ENCODE results near the gene STOX1.
"Not testable (repeated sequence)": the region's sequence is repeated elsewhere in the genome, so short reads cannot be mapped to it uniquely, and the experiment has no call there.

STOX1 gene

GRCh38 chr10:68826764-68827591 is at the start of gene STOX1:
Gene STOX1 (plus strand): TSS chr10:68827531. CDS start chr10:68827624, 93 bp downstream.
- peak; percentile 47 to 89 (median 88) for DNase-seq

DNA sequence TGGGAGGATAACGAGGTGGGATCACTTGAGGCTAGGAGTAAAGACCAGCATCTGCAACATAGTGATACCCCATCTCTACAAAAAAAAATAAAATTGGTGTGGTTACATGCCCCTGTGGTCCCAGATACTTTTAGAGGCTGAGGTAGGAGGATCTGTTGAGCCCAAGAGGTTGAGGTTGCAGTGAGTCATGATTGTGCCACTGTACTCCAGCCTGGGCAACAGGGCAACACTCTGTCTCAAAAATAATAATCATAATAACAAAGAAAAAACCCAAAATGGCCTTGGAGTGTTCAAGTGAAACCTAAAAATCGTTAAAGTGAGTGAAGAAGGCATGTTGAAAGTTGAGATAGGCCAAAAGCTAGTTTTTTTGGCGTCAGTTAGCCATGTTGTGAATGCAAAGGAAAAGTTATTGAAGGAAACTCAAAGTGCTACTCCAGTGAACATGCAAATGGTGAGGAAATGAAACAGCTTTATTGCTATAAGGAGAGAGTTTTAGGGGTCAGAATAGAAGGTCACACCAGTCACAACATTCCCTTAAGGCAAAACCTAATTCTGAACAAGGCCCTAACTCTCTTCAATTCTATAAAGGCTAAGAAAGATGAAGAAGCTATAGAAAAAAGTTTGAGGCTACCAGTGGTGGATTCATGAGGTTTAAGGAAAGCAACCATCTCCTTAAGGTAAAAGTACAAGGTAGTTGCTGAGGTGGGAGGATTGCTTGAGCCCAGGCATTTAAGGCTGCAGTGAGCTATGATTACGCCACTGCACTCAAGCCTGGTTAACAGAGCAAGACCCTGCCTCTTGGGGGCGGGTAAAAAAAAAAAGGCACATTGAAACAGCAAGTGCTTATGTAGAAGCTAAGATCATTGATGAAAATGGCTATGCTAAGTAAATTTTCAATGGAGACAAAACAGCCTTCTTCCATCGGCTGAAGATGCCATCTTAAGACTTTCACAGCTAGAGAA is 45.4 kb upstream of the STOX1 start:
- DNase-seq = no peak

DNA sequence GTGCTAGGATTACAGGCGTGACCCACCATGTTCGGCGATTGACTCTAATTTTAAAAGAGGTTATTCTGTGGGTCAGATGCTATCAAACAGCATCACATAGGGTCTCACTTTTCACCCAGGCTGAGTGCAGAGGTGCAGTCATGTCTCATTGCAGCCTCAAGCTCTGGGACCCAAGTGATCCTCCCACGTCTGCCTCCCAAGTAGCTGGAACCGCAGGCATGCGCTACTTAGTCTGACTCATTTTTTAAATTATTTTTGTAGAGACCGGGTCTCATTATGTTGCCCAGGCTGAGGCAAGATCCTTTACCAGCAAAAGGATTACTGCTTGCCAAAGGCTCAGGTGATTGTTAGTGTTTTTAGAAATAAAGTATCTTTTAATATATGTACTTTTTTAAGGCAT is 42.9 kb upstream of the STOX1 start:
- DNase-seq = no peak

- no peak for DNase-seq
Measured at GRCh38 chr10:68787813-68788212, 39.5 kb upstream of the STOX1 start.

- DNase-seq = no peak
Measured at GRCh38 chr10:68790476-68790875, 36.9 kb upstream of the STOX1 start.

DNA sequence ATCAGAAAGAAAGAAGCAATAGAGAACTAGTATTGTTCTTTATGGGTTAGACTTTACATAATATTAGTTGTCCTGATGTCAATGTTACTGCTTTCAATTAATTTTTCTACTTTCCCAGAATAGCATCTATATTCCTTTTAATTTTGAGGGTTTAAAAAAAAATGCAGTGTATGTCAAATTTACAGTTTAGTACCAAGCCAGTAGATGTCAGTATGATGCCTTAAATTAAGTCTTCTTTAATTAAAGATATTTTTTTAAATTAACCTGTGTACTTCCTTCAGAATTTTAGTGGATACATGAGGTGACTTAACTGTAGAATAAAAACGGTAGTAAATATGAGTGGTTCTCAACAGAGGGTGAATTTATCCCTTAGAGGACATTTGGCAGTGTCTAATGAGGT is 35.2 kb upstream of the STOX1 start:
- no peak for DNase-seq

DNA sequence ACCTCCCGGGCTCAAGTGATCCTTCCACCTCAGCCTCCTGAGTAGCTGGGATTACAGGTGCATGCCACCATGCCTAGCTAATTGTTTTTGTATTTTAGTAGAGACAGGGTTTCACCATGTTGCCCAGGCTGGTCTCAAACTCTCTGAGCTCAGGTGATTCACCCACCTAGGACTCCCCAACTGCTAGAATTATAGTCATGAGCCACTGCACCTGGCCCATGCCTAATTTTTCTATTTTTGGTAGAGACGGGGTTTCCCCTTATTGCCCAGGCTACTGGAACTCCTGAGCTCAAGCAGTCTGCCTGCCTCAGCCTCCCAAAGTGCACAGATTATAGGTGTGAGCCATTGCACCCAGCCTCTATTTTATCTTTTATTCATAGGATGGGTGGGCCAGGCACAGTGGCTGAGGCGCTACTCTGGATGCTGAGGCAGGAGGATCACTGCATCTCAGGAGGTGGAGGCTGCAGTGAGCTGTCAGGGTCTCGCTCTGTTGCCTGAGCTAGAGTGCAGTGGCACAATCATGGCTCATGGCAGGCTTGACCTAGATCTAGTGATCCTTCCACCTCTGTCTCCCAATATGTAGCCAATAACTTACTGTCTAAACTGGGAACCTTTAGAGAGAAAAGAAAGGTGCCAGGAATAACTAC is 31.3 kb upstream of the STOX1 start:
- no peak for DNase-seq

DNA sequence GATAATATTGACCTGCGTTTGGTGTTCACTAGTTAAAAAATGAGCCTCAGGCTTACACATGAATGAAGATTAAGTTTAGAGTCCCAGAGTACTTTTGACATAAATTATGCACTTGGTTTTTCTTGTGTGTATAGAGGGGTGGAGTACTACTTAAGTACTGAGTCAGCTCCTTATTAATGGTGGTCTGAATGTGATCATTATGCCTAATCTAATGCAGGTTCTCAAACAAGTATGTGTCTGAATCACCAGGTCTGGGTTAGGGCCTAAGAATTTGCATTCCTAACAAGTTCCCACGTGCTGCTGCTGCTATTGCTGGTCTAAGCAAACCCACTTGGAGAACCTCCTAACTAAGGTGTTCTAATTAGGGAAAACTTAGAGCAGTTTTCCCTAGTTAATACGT is 30.7 kb upstream of the STOX1 start:
- DNase-seq = no peak

DNA sequence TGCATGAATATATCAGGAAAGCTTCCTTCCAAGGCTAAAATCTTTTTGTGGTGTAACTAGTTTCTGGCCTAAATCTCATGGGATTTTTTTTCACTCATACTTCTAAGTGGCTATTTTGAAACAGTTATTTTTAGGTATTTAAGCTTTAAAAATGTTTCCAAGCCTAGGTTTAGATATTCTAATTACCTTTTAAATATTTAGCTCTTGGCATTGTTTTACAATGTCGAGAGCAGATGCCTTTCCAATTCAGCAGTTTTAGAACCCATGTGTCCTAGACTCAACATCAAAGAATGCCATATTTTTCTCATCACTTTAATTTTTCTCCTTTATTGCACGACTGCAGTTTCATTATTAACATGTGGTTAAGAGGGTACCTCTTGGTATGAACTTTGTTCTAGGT is 27.1 kb upstream of the STOX1 start:
- DNase-seq = no peak

GRCh38 chr10:68804692-68805091 is 22.6 kb upstream of the STOX1 start:
- DNase-seq = no peak

DNA sequence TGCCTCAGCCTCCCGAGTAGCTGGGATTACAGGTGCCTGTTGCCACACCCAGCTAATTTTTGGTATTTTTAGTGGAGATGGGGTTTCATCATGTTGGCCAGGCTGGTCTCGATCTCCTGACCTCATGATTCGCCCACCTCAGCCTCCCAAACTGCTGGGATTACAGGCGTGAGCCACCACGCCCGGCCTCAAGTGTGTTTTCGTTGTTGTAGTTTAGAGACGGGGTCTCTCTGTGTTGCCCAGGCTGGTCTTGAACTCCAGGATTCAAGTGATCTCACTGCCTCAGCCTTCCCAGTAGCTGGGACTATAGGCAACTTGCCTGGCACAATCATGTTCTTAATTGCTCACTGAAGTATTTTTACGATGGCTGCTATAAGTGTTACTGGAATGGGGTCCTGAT is 16.5 kb upstream of the STOX1 start:
- DNase-seq = not testable (repeated sequence)

GRCh38 chr10:68811314-68812009 is 15.9 kb upstream of the STOX1 start:
- no peak for DNase-seq

DNA sequence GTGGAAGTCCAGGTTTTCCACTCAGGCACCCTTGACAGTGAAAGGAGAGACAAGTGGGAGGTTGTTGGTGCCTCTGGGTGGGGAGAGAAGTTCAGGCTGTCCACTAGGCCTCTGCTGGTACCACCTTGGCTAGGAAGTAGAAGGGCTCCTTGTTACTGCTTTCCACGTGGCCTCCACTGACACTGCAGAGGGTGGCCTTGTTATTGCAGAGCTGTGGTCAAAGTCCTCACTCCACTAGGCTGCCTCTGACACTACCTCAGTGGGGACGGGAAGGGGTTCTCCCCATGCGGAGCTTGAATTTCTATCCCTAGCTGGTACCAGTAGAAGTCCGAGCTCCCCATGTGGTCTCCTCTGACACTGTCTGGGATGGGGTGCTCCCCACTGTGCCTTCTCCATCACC is 14.9 kb upstream of the STOX1 start:
- DNase-seq = no peak

- DNase-seq = no peak
Measured at GRCh38 chr10:68813559-68813958, 13.8 kb upstream of the STOX1 start.

DNA sequence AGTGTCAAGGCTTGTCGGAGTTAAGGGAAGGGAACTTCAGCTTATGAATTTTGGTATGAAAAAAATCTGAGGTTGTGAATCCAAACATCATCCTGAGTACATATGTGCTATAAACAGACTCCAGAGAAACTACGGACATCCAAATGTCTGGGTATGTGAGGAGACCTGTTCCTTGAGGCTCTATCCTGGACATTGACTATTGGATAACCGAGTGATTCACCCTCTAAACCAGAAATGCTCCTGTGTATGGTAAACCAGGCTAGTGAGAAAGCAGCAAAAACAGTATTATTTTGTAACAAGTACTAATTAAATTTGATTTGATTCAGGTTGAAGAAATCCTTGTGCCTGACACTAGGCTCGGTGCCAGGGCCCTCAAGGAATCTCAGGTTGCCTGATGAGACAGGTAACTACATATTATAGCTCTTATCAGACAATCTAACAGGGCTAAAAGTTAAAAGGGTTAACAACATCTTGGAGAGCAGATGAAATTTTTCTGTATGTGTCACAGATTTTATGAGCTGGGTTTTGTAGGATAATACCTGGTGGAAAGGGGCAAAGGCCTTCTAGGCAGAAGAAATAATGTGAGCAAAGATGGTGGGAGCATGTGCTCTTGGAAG is 10.4 kb upstream of the STOX1 start:
- DNase-seq = no peak

DNA sequence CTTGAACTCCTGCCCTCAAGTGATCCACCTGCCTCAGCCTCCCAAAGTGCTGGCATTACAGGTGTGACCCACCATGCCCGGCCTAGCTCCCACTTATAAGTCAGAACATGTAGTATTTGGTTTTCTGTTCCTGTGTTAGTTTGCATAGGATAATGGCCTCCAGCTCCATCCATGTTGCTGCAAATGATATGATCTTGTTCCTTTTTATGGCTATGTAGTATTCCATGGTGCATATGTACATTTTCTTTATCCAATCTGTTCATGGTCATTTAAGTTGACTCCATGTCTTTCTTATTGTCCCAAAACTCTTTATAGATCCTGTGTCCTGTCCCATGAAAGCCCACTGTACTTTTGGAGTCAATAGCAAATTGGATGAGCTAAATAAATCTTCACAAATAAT is 7.0 kb upstream of the STOX1 start:
- not testable (repeated sequence) for DNase-seq

DNA sequence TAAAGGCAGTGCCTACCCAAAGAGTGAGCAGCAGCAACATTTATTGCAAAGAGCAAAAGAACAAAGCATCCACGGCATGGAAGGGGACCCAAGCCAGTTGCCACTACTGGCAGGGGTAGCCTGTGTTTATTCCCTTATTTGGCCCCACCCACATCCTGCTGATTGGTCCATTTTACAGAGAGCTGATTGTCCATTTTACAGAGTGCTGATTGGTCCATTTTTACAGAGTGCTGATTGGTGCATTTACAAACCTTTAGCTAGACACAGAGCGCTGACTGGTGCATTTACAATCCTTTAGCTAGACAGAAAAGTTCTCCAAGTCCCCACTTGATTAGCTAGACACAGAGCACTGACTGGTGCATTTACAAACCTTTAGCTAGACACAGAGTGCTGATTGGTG is 4.7 kb upstream of the STOX1 start:
- DNase-seq = not testable (repeated sequence)

DNA sequence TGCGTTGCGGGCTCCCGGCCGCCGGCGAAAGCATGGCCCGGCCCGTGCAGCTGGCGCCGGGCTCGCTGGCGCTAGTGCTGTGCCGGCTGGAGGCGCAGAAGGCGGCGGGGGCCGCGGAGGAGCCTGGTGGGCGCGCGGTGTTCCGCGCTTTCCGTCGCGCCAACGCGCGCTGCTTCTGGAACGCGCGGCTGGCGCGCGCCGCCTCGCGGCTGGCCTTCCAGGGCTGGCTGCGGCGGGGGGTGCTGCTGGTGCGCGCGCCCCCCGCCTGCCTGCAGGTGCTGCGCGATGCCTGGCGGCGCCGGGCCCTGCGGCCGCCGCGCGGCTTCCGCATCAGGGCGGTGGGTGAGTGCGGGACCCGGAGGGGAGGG is 245 bp downstream of the STOX1 start:
- not testable (repeated sequence) for DNase-seq

- peak in 2 of 3 experiments; percentile 31 to 39 for DNase-seq
Measured at GRCh38 chr10:68828083-68828601, 811 bp downstream of the STOX1 start.

DNA sequence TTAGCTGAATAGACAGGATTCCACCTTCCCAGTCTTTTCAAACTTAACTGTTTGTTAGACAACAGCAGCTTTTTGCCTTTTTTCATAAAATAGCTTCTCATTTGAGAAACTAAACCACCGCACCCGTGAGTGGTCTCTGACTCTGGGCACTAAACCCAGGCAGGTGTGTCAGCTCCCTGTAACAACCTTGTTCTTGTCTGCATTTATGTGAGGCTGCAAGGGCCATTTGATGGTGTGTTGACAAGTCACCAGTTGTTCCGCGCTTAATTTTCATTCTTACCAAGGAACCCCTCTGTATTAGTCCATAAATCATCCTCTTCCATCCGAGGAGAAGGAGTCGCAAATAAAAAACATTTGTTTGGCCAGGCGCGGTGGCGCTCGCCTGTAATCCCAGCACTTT is 1.5 kb downstream of the STOX1 start:
- DNase-seq = peak in 1 of 3 experiments; percentile 17

DNA sequence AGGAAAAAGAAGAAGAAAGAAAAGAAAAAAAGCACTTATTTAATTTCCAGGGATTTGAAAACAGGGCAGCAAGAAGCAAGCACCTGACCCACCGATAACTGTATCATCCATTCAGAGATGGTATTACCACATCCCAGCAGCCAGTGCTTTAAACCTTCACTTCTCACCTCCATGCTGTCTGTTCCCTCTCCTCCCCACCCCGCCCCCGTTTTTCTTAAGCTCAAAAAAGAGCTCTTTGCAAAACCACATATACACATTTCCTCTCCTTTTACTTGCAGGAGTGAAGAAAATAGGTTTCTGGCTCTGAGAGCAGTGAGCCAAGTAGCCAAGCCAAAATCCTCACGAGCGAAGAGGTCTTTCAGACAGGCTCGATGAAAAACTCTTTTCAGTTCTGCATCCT is 2.2 kb downstream of the STOX1 start:
- DNase-seq = no peak

- DNase-seq = no peak
Measured at GRCh38 chr10:68829952-68830351, 2.6 kb downstream of the STOX1 start.

All from NCI-H1417 (cell line).